GM23248 (cell line): ENCODE measurements around the gene PPIP5K2.

Source experiments
- EZH2 ChIP-seq: fragments of 200-600 bp; sonication (generic); IDR thresholded peaks from 2 replicates; pipeline ENCODE4 v1.6.1; 2018; ENCODE audit warnings: antibody characterized with exemption, mild to moderate bottlenecking; ENCODE audit not compliant: insufficient read depth, poor library complexity, severe bottlenecking
- EZH2phosphoT487 ChIP-seq: fragments of 200-600 bp; sonication (generic); IDR thresholded peaks from 2 replicates; pipeline ENCODE4 v1.6.1; 2018; ENCODE audit warnings: antibody characterized with exemption, moderate library complexity, mild to moderate bottlenecking, low read depth; ENCODE audit not compliant: insufficient read depth

GRCh38 chr5:103228061-103228460, 108.0 kb downstream of the PPIP5K2 start:
- TF ChIP-seq EZH2 (no peak), EZH2phosphoT487 (no peak)
